Measurements from ENCODE around the gene KCNIP4. TPM values are rescaled to one million over a fixed set of nuclear protein-coding genes. Genes with fewer than 3 reads are reported as not detected.

Gene KCNIP4
- total RNA-seq, 1 donor from 2014 or later = 0.53 TPM

DNA sequence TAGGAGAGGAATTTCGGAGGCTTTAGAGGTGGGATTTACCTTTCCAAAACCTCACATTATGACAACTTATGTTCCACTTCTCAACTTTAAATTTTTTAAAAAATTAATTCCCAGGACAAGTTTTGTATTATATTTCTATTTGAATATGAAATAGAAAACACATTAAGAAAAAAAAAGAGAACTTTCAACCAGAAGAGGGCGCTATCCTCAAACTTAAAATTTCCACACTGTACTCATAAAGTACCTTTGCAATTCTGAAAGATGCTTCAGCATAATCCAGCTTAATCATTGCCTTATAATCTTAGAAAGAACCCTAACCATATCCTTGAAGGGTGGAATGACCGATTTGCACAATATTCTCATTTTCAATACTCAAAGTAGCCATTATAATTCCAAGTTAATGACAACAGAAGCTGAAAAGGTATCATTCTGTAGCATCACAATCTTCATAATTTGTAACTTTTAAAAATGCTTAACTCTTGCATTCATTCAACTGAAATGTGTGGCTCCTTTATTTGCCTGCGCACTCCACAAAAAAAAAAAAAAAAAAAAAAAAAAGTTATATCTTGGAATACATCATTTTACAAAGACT lies 158.0 kb downstream of the KCNIP4 start:
- Histone ChIP-seq H3K27me3 (ENCODE audit: control insufficient read depth, insufficient read depth, low read length) (no peaks in the 10 kb centered on the region), H3K36me3 (ENCODE audit: control insufficient read depth, insufficient read depth, low read length) (no peaks in the 10 kb centered on the region), H3K4me3 (ENCODE audit: low read depth, low read length) (no peak overlapping the region)
- FAIRE-seq = no peak
- TF ChIP-seq, protein P1, sequence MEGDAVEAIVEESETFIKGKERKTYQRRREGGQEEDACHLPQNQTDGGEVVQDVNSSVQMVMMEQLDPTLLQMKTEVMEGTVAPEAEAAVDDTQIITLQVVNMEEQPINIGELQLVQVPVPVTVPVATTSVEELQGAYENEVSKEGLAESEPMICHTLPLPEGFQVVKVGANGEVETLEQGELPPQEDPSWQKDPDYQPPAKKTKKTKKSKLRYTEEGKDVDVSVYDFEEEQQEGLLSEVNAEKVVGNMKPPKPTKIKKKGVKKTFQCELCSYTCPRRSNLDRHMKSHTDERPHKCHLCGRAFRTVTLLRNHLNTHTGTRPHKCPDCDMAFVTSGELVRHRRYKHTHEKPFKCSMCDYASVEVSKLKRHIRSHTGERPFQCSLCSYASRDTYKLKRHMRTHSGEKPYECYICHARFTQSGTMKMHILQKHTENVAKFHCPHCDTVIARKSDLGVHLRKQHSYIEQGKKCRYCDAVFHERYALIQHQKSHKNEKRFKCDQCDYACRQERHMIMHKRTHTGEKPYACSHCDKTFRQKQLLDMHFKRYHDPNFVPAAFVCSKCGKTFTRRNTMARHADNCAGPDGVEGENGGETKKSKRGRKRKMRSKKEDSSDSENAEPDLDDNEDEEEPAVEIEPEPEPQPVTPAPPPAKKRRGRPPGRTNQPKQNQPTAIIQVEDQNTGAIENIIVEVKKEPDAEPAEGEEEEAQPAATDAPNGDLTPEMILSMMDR (IDR thresholded peaks at IDR 0.05; ENCODE audit: insufficient read depth, low read length, severe bottlenecking) = peak; percentile 33
- DNase-seq (ENCODE audit: low read depth) = peak; percentile 42

DNA sequence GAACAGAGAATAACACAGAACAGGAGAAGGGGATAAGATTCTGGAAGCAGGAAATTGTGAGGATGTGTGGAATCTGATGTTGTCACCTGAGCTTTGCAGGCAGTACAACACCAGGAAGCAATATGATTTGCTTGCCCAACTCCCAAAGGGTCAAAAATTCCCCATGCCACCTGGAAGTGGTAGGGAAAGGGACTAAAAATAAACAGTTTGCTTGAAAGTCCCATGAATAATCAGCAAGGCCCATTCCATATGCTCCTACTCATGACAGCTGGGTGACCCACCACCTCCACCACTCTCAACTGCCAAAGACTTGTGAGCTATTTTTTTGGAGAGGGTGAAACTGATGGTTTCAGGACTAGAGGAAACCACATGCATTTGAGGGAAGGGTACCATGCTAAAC lies 168.4 kb downstream of the KCNIP4 start:
- Histone ChIP-seq H3K27me3 (ENCODE audit: control insufficient read depth, insufficient read depth, low read length) (no peaks in the 10 kb centered on the region), H3K4me3 (ENCODE audit: low read depth, low read length) (no peak overlapping the region), H3K36me3 (ENCODE audit: control insufficient read depth, insufficient read depth, low read length) (no peaks in the 10 kb centered on the region)
- FAIRE-seq = no peak
- TF ChIP-seq, protein P1 (IDR thresholded peaks at IDR 0.05; ENCODE audit: insufficient read depth, low read length, severe bottlenecking) = no peak
- DNase-seq (ENCODE audit: low read depth) = no peak

DNA sequence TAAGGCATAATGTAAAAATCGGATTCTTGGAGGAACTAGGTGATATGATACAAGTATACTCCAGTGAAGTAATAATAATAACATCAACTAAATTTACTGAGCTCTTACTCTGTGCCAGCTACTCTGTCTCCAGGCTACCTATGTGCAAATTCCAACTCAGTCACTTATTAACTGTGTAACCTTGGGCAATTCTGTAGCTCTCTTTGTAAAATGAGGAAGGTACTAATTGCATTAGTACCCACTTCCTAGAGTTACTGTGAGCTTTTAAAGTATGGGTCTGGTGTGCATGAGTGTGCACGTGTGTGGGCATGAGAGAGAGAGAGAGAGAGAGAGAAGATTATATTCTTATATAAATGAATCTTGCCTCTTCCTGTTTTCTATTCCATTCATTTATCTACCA lies 169.9 kb downstream of the KCNIP4 start:
- TF ChIP-seq, protein P1 (IDR thresholded peaks at IDR 0.05; ENCODE audit: insufficient read depth, low read length, severe bottlenecking) = no peak
- FAIRE-seq (no peak), DNase-seq (ENCODE audit: low read depth) (no peak)
- Histone ChIP-seq H3K36me3 (ENCODE audit: control insufficient read depth, insufficient read depth, low read length) (no peaks in the 10 kb centered on the region), H3K27me3 (ENCODE audit: control insufficient read depth, insufficient read depth, low read length) (no peaks in the 10 kb centered on the region), H3K4me3 (ENCODE audit: low read depth, low read length) (no peak overlapping the region)

DNA sequence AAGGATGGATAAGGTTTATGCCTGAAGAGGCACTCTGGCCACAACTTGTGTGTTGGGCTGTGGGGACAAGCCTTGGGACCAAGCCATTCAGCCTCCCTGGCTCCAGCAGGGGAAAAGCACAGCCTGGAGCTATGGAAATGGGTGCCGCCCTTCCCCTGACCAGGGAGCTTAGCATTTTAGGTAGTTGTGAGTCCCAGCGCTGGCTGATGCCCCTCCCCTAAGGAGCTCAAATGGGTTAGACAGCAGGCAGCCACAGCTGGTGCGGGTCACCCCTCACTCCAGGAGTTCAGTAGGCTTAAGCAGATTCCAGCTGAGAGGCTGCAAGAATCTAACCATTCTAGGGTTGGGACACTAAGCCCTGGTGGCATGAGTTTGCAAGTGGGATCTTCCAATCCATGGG lies 172.9 kb downstream of the KCNIP4 start:
- FAIRE-seq = no peak
- no peak overlapping the region for H3K4me3 ChIP-seq (ENCODE audit: low read depth, low read length)
- H3K27me3 ChIP-seq (ENCODE audit: control insufficient read depth, insufficient read depth, low read length) = no peaks in the 10 kb centered on the region
- TF ChIP-seq, protein P1 (IDR thresholded peaks at IDR 0.05; ENCODE audit: insufficient read depth, low read length, severe bottlenecking) = no peak
- DNase-seq (ENCODE audit: low read depth) = no peak
- H3K36me3 ChIP-seq (ENCODE audit: control insufficient read depth, insufficient read depth, low read length) = no peaks in the 10 kb centered on the region

DNA sequence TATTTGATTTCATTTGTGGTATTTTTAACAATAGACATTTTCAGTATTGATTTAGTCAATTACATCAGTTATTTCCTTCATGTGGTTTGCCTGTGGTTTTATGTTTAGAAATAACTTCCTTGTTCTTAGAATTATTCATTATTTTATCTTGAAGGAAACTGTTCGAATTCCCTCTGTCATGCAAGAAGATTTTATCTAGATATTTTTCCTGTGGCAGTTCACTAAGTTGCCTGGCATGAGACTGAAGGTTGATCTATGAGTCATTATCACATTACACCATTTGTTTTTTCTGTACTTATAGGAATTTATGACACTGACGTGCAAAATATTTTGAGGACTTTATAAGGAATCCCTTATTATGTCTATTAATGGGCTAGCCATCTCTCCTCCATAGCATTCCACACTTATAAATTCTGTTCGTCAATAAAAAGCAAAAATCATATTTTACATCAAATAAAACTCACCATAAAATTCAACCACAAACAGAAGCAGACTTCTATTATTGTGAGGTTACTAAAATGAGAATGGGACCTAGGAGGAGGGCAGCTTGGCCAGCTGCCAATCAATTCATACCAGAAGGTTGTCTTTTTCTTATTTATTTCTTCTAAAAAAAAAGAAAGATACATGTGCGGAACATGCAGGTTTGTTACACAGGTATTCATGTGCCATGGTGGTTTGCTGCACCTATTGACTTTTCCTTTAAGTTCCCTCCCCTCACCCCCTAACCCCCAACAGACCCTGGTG lies 179.0 kb downstream of the KCNIP4 start:
- peak; percentile 81 for DNase-seq (ENCODE audit: low read depth)
- FAIRE-seq = no peak
- H3K4me3 ChIP-seq (ENCODE audit: low read depth, low read length) = no peak overlapping the region
- H3K36me3 ChIP-seq (ENCODE audit: control insufficient read depth, insufficient read depth, low read length) = no peaks in the 10 kb centered on the region
- peaks cover 2% of the 10 kb centered on the region for H3K27me3 ChIP-seq (ENCODE audit: control insufficient read depth, insufficient read depth, low read length)
- TF ChIP-seq, protein P1 (IDR thresholded peaks at IDR 0.05; ENCODE audit: insufficient read depth, low read length, severe bottlenecking) = no peak

Data from bronchial epithelial cell (primary cell).